ENCODE measurements around the gene A1BG.
A peak's percentile ranks its signal among the peaks of the same experiment; 100 is the strongest.
"Not testable (repeated sequence)": the region's sequence is repeated elsewhere in the genome, so short reads cannot be mapped to it uniquely, and the experiment has no call there.

The A1BG gene

GRCh38 chr19:58385891-58386575 is 32.7 kb upstream of the A1BG start:
- DNase-seq = no peak

GRCh38 chr19:58385313-58385890 is 32.1 kb upstream of the A1BG start:
- DNase-seq = no peak

- DNase-seq = no peak
Measured at GRCh38 chr19:58382997-58383603, 29.8 kb upstream of the A1BG start.

GRCh38 chr19:58381460-58382212 is 28.3 kb upstream of the A1BG start:
- DNase-seq = no peak

- DNase-seq = peak; percentile 96
Measured at GRCh38 chr19:58380662-58381459, 27.6 kb upstream of the A1BG start, which contains the start of gene ZNF837. Gene ZNF837 (minus strand): TSS chr19:58381030. CDS start chr19:58369332, 11,698 bp downstream.

GRCh38 chr19:58380037-58380661 is 26.9 kb upstream of the A1BG start:
- DNase-seq = no peak

- DNase-seq = no peak
Measured at GRCh38 chr19:58379246-58379645, 26.0 kb upstream of the A1BG start.

GRCh38 chr19:58376724-58377123 is 23.4 kb upstream of the A1BG start:
- not testable (repeated sequence) for DNase-seq

GRCh38 chr19:58374200-58374599 is 20.9 kb upstream of the A1BG start:
- DNase-seq = no peak

- DNase-seq = no peak
Measured at GRCh38 chr19:58372311-58373133, 19.2 kb upstream of the A1BG start.

- DNase-seq = no peak
Measured at GRCh38 chr19:58368561-58369360, 15.5 kb upstream of the A1BG start.

- no peak for DNase-seq
Measured at GRCh38 chr19:58367698-58368454, 14.6 kb upstream of the A1BG start.

- DNase-seq = no peak
Measured at GRCh38 chr19:58366585-58367430, 13.5 kb upstream of the A1BG start.

GRCh38 chr19:58364146-58364545 is 10.9 kb upstream of the A1BG start:
- no peak for DNase-seq

GRCh38 chr19:58362272-58362994 is 9.1 kb upstream of the A1BG start, which contains the start of gene ZNF497:
Gene ZNF497 (minus strand): TSS chr19:58362751. CDS start chr19:58357635, 5,116 bp downstream.
- peak; percentile 91 for DNase-seq

- no peak for DNase-seq
Measured at GRCh38 chr19:58361900-58362271, 8.6 kb upstream of the A1BG start.

- DNase-seq = no peak
Measured at GRCh38 chr19:58357481-58358145, 4.3 kb upstream of the A1BG start.
